Mesendoderm (in vitro differentiated cells): Measurements from ENCODE around the gene GGPS1.

Source experiments
- DNase-seq: peaks from one replicate; pipeline ENCODE4 v3.0.0; 2013
- H2AK5ac ChIP-seq: 2 replicates; pipeline ENCODE4 v1.6.1; 2013; ENCODE audit warnings: low read length, inconsistent platforms
- H2BK120ac ChIP-seq: 2 replicates; pipeline ENCODE4 v1.6.1; 2013; ENCODE audit warnings: low read depth, mild to moderate bottlenecking, low read length, moderate library complexity, mixed read lengths
- H2BK15ac ChIP-seq: replicated peaks from 2 replicates; pipeline ENCODE4 v1.6.1; 2013; ENCODE audit warnings: low read depth, mild to moderate bottlenecking, moderate library complexity
- H2BK5ac ChIP-seq: 2 replicates; pipeline ENCODE4 v1.6.1; 2013; ENCODE audit warnings: low read length, inconsistent platforms
- H3K18ac ChIP-seq: 2 replicates; pipeline ENCODE4 v1.6.1; 2013; ENCODE audit warnings: mild to moderate bottlenecking, low read length, mixed read lengths
- H3K23ac ChIP-seq: one replicate; pipeline ENCODE4 v1.6.1; 2013; ENCODE audit warnings: low read length
- H3K27ac ChIP-seq: 2 replicates; pipeline ENCODE4 v1.5.1; 2013; ENCODE audit warnings: low read depth, mild to moderate bottlenecking, inconsistent platforms, low read length, moderate library complexity
- H3K27me3 ChIP-seq: 2 replicates; pipeline ENCODE4 v1.6.1; 2013; ENCODE audit warnings: low read length, control low read depth, mild to moderate bottlenecking, inconsistent platforms; ENCODE audit not compliant: insufficient read depth, poor library complexity
- H3K36me3 ChIP-seq: 2 replicates; pipeline ENCODE4 v1.6.1; 2013; ENCODE audit warnings: low read length, inconsistent platforms; ENCODE audit not compliant: control insufficient read depth, insufficient read depth
- H3K4ac ChIP-seq: one replicate; pipeline ENCODE4 v1.6.1; 2013; ENCODE audit warnings: low read depth, mild to moderate bottlenecking, low read length, moderate library complexity
- H3K4me1 ChIP-seq: 2 replicates; pipeline ENCODE4 v1.6.1; 2013; ENCODE audit warnings: low read depth, low read length, inconsistent platforms; ENCODE audit not compliant: control insufficient read depth
- H3K4me2 ChIP-seq: 2 replicates; pipeline ENCODE4 v1.6.1; 2013; ENCODE audit warnings: low read length
- H3K4me3 ChIP-seq: 2 replicates; pipeline ENCODE4 v1.5.1; 2013; ENCODE audit warnings: mild to moderate bottlenecking, low read length
- H3K56ac ChIP-seq: one replicate; pipeline ENCODE4 v1.6.1; 2013; ENCODE audit warnings: low read length
- H3K79me1 ChIP-seq: 2 replicates; pipeline ENCODE4 v1.6.1; 2013; ENCODE audit warnings: low read length, inconsistent platforms
- H3K79me2 ChIP-seq: 2 replicates; pipeline ENCODE4 v1.6.1; 2013; ENCODE audit warnings: mild to moderate bottlenecking, low read length; ENCODE audit not compliant: control insufficient read depth, insufficient read depth
- H3K9ac ChIP-seq: 2 replicates; pipeline ENCODE4 v1.6.1; 2013; ENCODE audit warnings: low read length, inconsistent platforms
- H4K5ac ChIP-seq: one replicate; pipeline ENCODE4 v1.6.1; 2013; ENCODE audit warnings: low read length
- H4K8ac ChIP-seq: one replicate; pipeline ENCODE4 v1.6.1; 2013; ENCODE audit warnings: low read depth, mild to moderate bottlenecking, control low read depth, low read length, moderate library complexity
- WGBS: extraction: QIAGEN DNeasy Blood & Tissue Kit; methylation state at CpG from one replicate; pipeline ENCODE4 v1.1.7; 2013; ENCODE audit warnings: low lambda C conversion rate, missing lambda C conversion rate; ENCODE audit not compliant: insufficient coverage; ENCODE audit errors: extremely low coverage; 5-methylcytosine and 5-hydroxymethylcytosine counted together

GGPS1 gene

DNA sequence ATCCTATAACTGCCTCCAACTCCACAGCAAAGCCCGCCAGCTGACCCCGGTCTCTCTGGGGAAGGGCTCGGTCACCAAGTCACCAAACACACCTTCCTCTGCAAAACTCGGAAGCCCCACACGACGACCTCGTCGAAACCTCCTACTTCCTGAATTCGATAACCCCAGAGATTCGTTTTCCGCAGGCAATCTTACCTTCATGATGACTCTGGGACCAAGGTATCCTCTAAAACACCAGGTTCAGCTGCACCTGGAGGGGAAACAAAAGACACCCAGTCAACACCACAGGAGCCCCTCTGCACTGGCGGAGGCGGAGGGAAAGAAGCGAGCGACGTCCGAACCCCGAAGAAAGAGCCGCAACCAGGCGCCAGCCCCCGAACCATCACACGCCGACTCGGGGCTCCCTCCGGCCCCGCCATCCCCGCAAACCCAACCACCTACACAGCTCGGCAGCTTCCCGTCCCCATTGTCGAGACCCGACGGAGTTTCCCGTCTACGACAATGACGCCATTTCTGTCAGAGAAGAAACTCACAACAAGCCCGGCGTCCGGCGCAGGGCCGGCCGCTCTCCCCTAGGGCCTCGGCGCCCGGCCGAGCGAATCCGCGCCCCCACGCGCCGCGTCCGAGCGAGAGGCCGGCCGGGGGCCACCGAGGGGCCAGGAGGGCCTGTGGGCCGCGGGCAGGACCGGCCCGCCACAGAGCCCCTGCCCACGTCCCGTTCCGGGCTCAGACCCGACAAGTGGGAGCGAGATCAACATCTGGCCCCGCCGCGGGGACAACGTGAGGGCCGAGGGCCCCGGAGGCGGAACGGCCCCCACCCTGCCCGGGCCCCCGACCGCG, 1.4 kb upstream of the GGPS1 start:
- peaks cover 3% of the 10 kb centered on the region for H3K79me1 ChIP-seq
- no peak overlapping the region for H2AK5ac ChIP-seq
- H3K27ac ChIP-seq, result peak overlapping the region; percentile 99
- peak overlapping the region; percentile 95 for H3K23ac ChIP-seq
- peak overlapping the region; percentile 94 for H3K4ac ChIP-seq
- no CpG with 5 or more reads among the region's 78 CpGs for WGBS
- no peak overlapping the region for H4K8ac ChIP-seq
- no peaks in the 10 kb centered on the region for H3K27me3 ChIP-seq
- peak overlapping the region; percentile 73 for H3K4me2 ChIP-seq
- peak overlapping the region; percentile 11 for H2BK5ac ChIP-seq
- peaks cover 70% of the 10 kb centered on the region for H3K79me2 ChIP-seq
- no peaks in the 10 kb centered on the region for H3K36me3 ChIP-seq
- peak overlapping the region; percentile 92 for H3K18ac ChIP-seq
- no peak overlapping the region for H2BK15ac ChIP-seq
- no peaks in the 10 kb centered on the region for H3K4me1 ChIP-seq
- no peak overlapping the region for H4K5ac ChIP-seq
- peak; percentile 58 for DNase-seq
- peak overlapping the region; percentile 92 for H3K4me3 ChIP-seq
- peak overlapping the region; percentile 92 for H2BK120ac ChIP-seq
- peak overlapping the region; percentile 97 for H3K56ac ChIP-seq
- H3K9ac ChIP-seq, result peak overlapping the region; percentile 95

DNA sequence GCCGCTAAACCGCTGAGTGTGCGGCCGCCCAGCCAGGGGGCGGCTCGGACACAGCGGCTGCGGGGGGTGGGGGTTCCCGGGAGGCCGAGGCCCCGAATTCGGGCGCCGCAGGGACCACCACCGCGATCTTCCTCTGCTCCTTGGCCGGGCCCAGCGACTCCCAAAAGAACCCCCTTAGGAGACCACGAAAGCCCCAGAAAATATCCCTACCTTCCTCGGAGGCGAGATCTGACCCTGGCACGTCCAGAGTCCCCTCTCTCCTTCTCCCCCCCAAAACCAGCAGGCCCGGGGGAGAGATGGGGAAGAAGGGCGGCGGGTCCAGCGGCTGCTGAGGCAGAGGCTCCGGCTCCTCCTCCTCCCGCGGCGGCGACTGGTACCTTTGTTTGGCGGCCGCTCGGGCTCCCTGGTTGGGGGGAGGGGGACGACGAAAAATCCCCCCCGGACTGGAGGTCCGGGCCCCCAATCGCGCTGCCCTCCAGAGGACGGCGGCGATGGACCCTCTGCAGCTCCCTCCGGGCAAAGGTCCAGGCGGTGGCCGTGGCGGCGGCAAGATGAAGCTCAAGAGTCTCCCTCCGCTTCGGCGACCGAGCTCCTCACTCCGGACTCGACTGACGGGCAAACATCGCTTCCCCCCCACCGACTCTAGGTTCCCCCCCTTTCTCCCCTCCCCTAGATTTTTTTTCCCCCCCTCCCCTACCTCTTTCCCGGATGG, 655 bp upstream of the GGPS1 start, which contains the start of gene ARID4B:
Gene ARID4B, minus strand, starts transcription at position 621 of the 712 bp plus-strand sequence. CDS start 1,260 bp downstream, outside the sequence.
- Histone ChIP-seq H3K18ac (peak within 1 kb of the TSS; percentile 92), H2BK5ac (peak within 1 kb of the TSS; percentile 84), H3K9ac (peak within 1 kb of the TSS; percentile 95), H2AK5ac (no peak within 1 kb of the TSS), H4K8ac (peak within 1 kb of the TSS; percentile 99), H2BK15ac (no peak within 1 kb of the TSS), H3K4me3 (peak within 1 kb of the TSS; percentile 92), H3K27ac (peak within 1 kb of the TSS; percentile 99), H3K4ac (peak within 1 kb of the TSS; percentile 94), H3K56ac (peak within 1 kb of the TSS; percentile 97), H3K27me3 (no peaks in the 10 kb centered on the region), H3K4me2 (peak within 1 kb of the TSS; percentile 73), H3K36me3 (no peaks in the 10 kb centered on the region), H4K5ac (peak within 1 kb of the TSS; percentile 35), H3K23ac (peak within 1 kb of the TSS; percentile 95), H3K79me2 (peaks cover 64% of the 10 kb centered on the region), H3K4me1 (no peaks in the 10 kb centered on the region), H3K79me1 (peaks cover 3% of the 10 kb centered on the region), H2BK120ac (peak within 1 kb of the TSS; percentile 92)
- DNase-seq, result no peak
- WGBS, result no CpG with 5 or more reads among the region's 58 CpGs

DNA sequence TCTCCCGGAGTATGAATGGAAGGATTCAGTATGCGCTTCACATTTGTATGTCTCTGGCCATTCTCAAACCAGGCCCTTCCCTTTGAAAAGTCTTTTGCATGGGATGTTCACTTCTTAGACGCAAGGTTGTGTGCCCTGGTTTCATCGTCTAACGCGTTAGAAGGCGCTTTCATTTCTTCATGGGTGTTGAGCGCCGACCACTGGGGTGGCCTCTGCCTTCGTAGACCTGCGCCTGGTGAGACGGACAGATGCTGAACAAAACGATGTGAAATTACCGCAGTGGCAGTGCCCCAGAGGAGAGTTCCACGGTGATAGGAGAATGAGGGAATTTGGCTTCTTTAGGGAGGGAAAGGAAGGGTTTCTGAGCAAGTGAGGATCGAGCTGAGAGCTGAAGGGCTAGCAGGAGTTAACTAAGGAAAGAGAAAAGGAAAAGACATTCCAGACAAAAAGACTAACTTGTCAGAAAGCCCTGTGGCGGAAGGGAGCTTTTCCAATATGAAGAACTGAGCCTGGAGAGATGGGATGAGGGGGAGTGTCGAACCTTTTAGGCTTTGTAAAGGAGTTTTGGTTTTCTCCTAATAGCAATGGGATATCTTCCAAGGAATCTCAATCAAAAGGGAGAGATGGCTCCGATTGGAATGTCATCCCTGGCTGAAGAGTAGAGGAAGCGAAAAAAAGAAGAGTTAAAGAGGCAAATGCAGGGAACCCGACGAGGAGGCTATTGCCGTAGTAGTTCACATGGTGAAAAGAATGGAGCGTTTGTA, 951 bp downstream of the GGPS1 start:
- Histone ChIP-seq H3K27me3 (no peaks in the 10 kb centered on the region), H3K9ac (peak overlapping the region; percentile 70), H2AK5ac (no peak overlapping the region), H4K5ac (peak overlapping the region; percentile 35), H3K4me2 (peak overlapping the region; percentile 26), H3K23ac (peak overlapping the region; percentile 34), H2BK120ac (no peak overlapping the region), H3K4me3 (peak overlapping the region; percentile 62), H3K79me1 (peaks cover 3% of the 10 kb centered on the region), H3K4ac (peak overlapping the region; percentile 97), H2BK5ac (peak overlapping the region; percentile 0), H3K56ac (peak overlapping the region; percentile 92), H3K18ac (peak overlapping the region; percentile 75), H2BK15ac (no peak overlapping the region), H3K4me1 (no peaks in the 10 kb centered on the region), H3K27ac (peak overlapping the region; percentile 92), H3K36me3 (no peaks in the 10 kb centered on the region), H4K8ac (peak overlapping the region; percentile 65), H3K79me2 (peaks cover 51% of the 10 kb centered on the region)
- no CpG with 5 or more reads among the region's 24 CpGs for WGBS
- peak; percentile 50 for DNase-seq

DNA sequence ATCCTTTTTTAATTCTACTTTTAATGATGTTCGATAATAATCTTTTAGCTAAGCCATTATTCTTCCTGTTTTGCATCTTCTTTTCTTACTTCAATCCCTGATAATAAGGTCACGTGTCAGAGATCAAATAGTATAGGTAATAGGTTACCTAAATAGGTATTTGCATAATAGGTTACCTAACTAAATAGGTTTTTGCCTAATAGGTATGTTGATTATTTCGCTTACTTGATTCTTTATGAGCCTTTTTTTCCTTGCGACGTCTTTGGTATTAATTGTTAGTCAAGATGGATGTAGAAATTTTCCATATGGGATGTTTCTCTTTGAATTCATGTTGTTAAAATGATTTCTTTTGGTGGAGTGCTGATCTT, 2.5 kb downstream of the GGPS1 start:
- H3K79me2 ChIP-seq, result peaks cover 41% of the 10 kb centered on the region
- H3K23ac ChIP-seq, result no peak overlapping the region
- no peak overlapping the region for H3K4me3 ChIP-seq
- no peaks in the 10 kb centered on the region for H3K4me1 ChIP-seq
- H3K18ac ChIP-seq, result no peak overlapping the region
- no peaks in the 10 kb centered on the region for H3K27me3 ChIP-seq
- H3K36me3 ChIP-seq, result no peaks in the 10 kb centered on the region
- DNase-seq, result no peak
- peaks cover 3% of the 10 kb centered on the region for H3K79me1 ChIP-seq
- no peak overlapping the region for H3K27ac ChIP-seq
- no peak overlapping the region for H3K9ac ChIP-seq
- no peak overlapping the region for H3K56ac ChIP-seq
- H4K5ac ChIP-seq, result no peak overlapping the region
- no peak overlapping the region for H2BK5ac ChIP-seq
- no peak overlapping the region for H3K4me2 ChIP-seq
- WGBS, result no CpG with 5 or more reads among the region's 5 CpGs
- no peak overlapping the region for H2AK5ac ChIP-seq
- H4K8ac ChIP-seq, result no peak overlapping the region
- no peak overlapping the region for H2BK120ac ChIP-seq
- no peak overlapping the region for H2BK15ac ChIP-seq
- no peak overlapping the region for H3K4ac ChIP-seq

DNA sequence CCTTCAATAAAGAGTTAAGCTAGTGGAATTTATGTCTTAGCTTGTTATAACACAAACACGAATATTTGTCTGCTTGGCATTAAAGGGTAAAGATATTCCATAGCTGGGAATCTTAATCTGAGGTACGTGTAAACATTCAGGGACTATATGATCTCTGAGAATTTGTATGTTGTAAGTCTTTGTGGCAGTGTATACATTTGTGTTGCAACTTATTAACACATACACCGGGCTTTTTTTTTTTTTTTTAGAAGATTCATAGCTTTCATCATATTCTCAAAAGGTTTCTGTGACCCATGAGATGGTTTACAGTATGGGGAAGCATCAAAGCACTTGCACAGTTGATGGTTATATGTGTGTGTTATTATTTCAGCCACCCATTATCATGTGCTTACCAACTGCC, 3.0 kb downstream of the GGPS1 start:
- Histone ChIP-seq H3K4me2 (no peak overlapping the region), H3K23ac (no peak overlapping the region), H2BK15ac (no peak overlapping the region), H2BK120ac (no peak overlapping the region), H4K5ac (no peak overlapping the region), H3K4me1 (no peaks in the 10 kb centered on the region), H3K9ac (no peak overlapping the region), H3K27me3 (no peaks in the 10 kb centered on the region), H2BK5ac (no peak overlapping the region), H3K18ac (no peak overlapping the region), H3K56ac (no peak overlapping the region), H3K4me3 (no peak overlapping the region), H4K8ac (no peak overlapping the region), H3K79me1 (peaks cover 3% of the 10 kb centered on the region), H3K27ac (no peak overlapping the region), H3K4ac (no peak overlapping the region), H3K79me2 (peaks cover 37% of the 10 kb centered on the region), H2AK5ac (no peak overlapping the region), H3K36me3 (no peaks in the 10 kb centered on the region)
- WGBS, result no CpG with 5 or more reads among the region's 3 CpGs
- no peak for DNase-seq
